Ishikawa (cell line): ENCODE measurements around the gene PIGU.

ENCODE experiments used
- CEBPB ChIP-seq: IDR thresholded peaks from 2 replicates; pipeline ENCODE4 v1.6.1; 2012
- CREB1 ChIP-seq: IDR thresholded peaks from 2 replicates; pipeline ENCODE4 v1.6.1; 2012; ENCODE audit warnings: low read depth
- EGR1 ChIP-seq: IDR thresholded peaks from 2 replicates; pipeline ENCODE4 v1.6.1; 2012
- EP300 ChIP-seq: IDR thresholded peaks from 2 replicates; pipeline ENCODE4 v1.6.1; 2012; ENCODE audit warnings: borderline replicate concordance
- FOXM1 ChIP-seq: IDR thresholded peaks from 2 replicates; pipeline ENCODE4 v1.6.1; 2012; ENCODE audit warnings: low read depth, borderline replicate concordance
- NFIC ChIP-seq: IDR thresholded peaks from 2 replicates; pipeline ENCODE4 v1.6.1; 2012
- RAD21 ChIP-seq: IDR thresholded peaks from 2 replicates; pipeline ENCODE4 v1.6.1; 2012; ENCODE audit warnings: low read depth
- TAF1 ChIP-seq: IDR thresholded peaks from 2 replicates; pipeline ENCODE4 v1.6.1; 2012; ENCODE audit warnings: low read depth, mild to moderate bottlenecking
- TCF12 ChIP-seq: IDR thresholded peaks from 2 replicates; pipeline ENCODE4 v1.6.1; 2012; ENCODE audit warnings: low read depth
- TEAD4 ChIP-seq: IDR thresholded peaks from 2 replicates; pipeline ENCODE4 v1.6.1; 2012
- USF1 ChIP-seq: IDR thresholded peaks from 2 replicates; pipeline ENCODE4 v1.6.1; 2012
- YY1 ChIP-seq: IDR thresholded peaks from 2 replicates; pipeline ENCODE4 v1.6.1; 2012; ENCODE audit warnings: low read depth
- ZBTB7A ChIP-seq: IDR thresholded peaks from 2 replicates; pipeline ENCODE4 v1.6.1; 2012; ENCODE audit warnings: low read depth
- TF ChIP-seq, protein P1 (sequence below): IDR thresholded peaks from 2 replicates; pipeline ENCODE4 v1.6.1; 2012
- TF ChIP-seq, protein P2 (sequence below): IDR thresholded peaks from 2 replicates; pipeline ENCODE4 v1.6.1; 2012; ENCODE audit warnings: low read depth, mild to moderate bottlenecking

The PIGU gene

DNA sequence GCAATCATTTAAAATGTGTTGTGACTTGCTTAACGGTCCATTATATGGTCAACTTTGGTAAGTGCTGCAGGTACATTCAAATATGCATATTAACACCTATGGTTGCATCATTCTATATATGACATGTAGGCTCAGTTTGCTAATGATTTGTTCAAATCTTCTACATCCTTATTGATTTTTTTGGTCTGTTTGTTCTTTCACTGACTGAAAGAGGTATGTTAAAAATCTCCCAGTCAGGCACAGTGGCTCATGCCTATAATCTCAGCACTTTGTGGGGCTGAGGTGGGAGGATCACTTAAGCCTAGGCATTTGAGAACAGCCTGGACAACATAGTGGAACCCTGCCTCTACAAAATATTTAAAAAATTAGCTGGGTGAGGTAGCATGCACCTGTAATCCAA, 29.2 kb downstream of the PIGU start:
- TF ChIP-seq, protein P1, sequence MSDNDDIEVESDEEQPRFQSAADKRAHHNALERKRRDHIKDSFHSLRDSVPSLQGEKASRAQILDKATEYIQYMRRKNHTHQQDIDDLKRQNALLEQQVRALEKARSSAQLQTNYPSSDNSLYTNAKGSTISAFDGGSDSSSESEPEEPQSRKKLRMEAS = no peak
- no peak for TF ChIP-seq EGR1
- no peak for TF ChIP-seq FOXM1
- no peak for TF ChIP-seq CEBPB
- TF ChIP-seq, protein P2, sequence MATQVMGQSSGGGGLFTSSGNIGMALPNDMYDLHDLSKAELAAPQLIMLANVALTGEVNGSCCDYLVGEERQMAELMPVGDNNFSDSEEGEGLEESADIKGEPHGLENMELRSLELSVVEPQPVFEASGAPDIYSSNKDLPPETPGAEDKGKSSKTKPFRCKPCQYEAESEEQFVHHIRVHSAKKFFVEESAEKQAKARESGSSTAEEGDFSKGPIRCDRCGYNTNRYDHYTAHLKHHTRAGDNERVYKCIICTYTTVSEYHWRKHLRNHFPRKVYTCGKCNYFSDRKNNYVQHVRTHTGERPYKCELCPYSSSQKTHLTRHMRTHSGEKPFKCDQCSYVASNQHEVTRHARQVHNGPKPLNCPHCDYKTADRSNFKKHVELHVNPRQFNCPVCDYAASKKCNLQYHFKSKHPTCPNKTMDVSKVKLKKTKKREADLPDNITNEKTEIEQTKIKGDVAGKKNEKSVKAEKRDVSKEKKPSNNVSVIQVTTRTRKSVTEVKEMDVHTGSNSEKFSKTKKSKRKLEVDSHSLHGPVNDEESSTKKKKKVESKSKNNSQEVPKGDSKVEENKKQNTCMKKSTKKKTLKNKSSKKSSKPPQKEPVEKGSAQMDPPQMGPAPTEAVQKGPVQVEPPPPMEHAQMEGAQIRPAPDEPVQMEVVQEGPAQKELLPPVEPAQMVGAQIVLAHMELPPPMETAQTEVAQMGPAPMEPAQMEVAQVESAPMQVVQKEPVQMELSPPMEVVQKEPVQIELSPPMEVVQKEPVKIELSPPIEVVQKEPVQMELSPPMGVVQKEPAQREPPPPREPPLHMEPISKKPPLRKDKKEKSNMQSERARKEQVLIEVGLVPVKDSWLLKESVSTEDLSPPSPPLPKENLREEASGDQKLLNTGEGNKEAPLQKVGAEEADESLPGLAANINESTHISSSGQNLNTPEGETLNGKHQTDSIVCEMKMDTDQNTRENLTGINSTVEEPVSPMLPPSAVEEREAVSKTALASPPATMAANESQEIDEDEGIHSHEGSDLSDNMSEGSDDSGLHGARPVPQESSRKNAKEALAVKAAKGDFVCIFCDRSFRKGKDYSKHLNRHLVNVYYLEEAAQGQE = no peak
- no peak for TF ChIP-seq YY1
- no peak for TF ChIP-seq EP300
- TF ChIP-seq USF1 = no peak
- no peak for TF ChIP-seq TCF12
- TF ChIP-seq ZBTB7A = no peak
- no peak for TF ChIP-seq TAF1
- TF ChIP-seq TEAD4 = no peak
- no peak for TF ChIP-seq RAD21
- TF ChIP-seq NFIC = no peak
- TF ChIP-seq CREB1 = no peak

DNA sequence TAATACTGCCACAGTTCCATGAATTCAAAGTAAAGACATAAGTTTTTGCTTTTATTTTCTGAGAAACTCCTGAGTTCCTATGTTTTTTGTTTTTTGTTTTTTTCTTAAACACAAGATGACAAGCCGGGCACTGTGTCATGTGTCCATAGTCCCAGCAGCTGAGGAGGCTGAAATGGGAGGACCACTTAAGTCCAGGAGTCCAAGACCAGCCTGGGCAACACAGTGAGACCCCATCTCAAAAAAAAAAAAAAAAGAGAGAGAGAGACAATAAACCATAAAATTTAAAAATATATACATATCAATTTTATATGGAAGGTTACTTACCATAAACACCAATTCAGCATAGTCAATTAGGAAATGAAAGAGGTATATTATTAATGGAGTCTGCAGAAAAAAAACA, 31.9 kb downstream of the PIGU start:
- TF ChIP-seq TEAD4 (no peak), EP300 (no peak), FOXM1 (no peak), EGR1 (no peak), USF1 (no peak), CEBPB (no peak), ZBTB7A (no peak), CREB1 (no peak), TCF12 (no peak), YY1 (no peak), TAF1 (no peak), NFIC (no peak), RAD21 (no peak)
- TF ChIP-seq, protein P2 = no peak
- TF ChIP-seq, protein P1 = no peak

DNA sequence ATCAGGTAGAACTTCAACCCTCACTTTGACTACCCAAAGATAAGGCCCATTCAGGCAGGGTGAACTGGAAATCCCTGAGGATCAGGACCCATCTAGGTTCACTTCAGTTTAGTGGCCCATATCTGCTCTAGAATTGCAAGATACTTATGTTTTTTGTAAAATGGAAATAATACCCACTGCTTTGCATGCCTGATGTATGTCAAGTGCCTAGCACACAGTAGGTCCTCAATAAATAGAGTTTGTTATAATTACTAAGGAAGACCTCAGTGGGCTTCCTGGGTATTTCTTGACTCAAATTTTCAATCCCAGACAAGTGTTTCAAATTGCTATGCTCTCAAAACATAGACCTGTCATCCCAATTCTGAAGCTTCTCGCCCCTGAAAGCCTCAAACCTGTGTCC, 32.5 kb downstream of the PIGU start:
- no peak for TF ChIP-seq ZBTB7A
- TF ChIP-seq NFIC = no peak
- no peak for TF ChIP-seq EP300
- TF ChIP-seq USF1 = no peak
- no peak for TF ChIP-seq TCF12
- no peak for TF ChIP-seq CREB1
- no peak for TF ChIP-seq CEBPB
- TF ChIP-seq YY1 = no peak
- no peak for TF ChIP-seq TAF1
- TF ChIP-seq, protein P2 = no peak
- TF ChIP-seq, protein P1 = no peak
- TF ChIP-seq TEAD4 = no peak
- TF ChIP-seq FOXM1 = no peak
- TF ChIP-seq RAD21 = no peak
- no peak for TF ChIP-seq EGR1

DNA sequence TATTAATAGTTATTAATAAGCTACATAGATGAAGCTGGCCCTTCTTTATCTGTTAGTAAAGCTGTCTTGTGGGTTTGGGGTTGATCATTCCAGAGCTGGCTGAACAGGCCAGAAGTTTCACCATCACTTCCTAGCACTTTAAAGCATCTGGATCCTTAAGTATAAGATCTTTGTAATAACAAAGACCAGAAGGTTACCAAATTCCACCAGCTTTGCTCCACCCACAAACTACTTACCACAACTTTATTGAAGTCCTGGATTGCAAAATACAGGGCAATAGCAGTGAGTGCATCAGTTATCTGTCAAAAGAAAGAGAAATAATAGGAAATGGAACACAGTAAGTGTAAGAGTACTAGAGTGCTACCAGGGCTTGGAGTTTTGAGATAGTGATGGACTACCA, 33.0 kb downstream of the PIGU start:
- TF ChIP-seq USF1 (no peak), YY1 (no peak), RAD21 (no peak), EP300 (no peak), CREB1 (no peak), TEAD4 (no peak)
